ENCODE results near the gene FAM53A. TPM values are rescaled to one million over a fixed set of nuclear protein-coding genes. Genes with fewer than 3 reads are reported as not detected.

Gene FAM53A
- polyA plus RNA-seq, result 1 to 10 TPM; 1.2 to 2.1 (median 1.5) TPM

DNA sequence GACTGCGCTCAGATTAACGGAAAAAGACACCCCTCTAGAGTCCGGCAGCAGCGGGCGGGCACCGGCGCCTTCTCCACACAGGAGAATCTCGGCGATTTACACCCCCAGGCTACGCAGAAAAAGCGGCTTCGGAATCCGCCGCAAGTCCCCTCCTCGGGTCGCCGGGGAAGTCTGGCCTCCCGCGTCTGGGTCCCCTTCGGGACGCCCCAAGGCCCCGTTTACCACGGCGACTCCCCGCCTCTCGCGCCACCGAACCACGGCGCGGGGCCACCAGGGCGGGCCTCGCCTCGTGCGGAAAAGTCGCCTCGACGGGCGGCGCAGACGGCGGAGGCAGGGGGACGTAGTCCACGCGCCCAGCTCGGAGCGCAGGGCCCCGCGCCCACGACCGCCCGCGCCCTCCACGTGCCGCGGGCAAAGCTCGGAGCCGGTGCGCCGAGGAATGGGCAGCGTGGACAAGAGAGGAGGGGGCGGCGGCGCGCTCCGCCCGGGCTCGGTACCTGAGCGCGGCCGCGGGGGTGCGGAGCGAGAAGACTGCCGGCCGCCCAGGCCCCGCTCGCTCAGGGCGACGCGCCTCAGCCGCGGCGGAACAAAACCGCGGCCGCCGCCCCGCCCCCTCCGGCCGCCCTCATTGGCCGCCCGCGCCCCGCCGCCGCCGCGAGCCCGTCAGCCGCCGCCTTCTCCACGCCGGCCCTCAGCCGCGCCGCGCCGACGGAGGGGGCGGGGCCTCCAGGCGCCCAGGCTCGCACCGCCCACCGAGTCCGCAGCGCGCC is at the start of gene FAM53A:
FAM53A (minus strand) TSS at position 578 of the 770 bp plus-strand sequence. CDS start 15,572 bp downstream, outside the sequence.
- H3K27ac ChIP-seq (ENCODE audit: low read depth, low read length), result peak within 1 kb of the TSS; percentile 70
- 0 to 1% (median 0%) methylated on average over 70 to 112 of the region's 118 CpGs for WGBS, 3 donors

DNA sequence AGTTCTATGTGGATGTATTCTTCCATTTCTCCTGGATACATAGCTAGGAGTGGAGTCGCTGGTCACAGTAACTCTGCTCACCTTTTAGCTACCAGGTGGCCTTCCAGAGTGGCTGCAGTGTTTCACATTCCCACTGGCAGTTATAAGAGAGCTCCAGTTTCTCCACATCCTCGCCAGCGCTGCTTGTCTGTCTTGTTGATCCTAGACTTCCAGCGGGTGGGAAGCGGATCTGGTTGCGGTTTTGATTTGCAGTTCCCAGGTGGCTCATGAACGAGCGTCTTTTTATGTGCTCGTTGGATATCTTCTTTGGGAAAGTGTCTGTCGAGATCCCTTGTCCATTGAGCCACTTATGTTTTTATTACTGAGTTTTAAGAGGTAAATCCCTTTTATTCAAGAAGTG is 48.8 kb upstream of the FAM53A start:
- no peak overlapping the region for H3K27ac ChIP-seq (ENCODE audit: low read depth, low read length)
- 95 to 97% (median 97%) methylated on average over 10 of the region's 10 CpGs for WGBS, 3 donors

DNA sequence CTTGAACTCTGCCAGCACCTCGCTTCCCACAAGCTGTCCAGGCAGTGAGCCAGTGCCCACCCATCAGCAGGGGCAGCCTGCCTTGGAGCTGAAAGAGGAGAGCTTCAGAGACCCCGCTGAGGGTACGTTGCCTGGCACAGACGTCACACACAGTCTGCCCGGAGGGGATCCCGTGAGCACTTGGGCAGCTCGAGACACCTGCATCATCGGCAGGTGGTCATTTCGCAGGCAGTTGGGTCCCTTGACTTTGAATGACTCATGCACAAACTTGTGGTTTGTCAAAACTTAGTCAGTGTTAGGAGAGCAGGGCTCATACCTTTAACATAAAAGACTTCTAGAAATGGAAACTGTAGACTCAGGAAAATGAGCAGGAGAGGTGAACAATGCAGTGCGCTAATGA is 47.1 kb upstream of the FAM53A start:
- H3K27ac ChIP-seq (ENCODE audit: low read depth, low read length), result no peak overlapping the region
- WGBS, 3 donors, result 93 to 94% (median 94%) methylated on average over 10 of the region's 10 CpGs

- 92 to 94% (median 94%) methylated on average over 16 of the region's 16 CpGs for WGBS, 3 donors
- no peak overlapping the region for H3K27ac ChIP-seq (ENCODE audit: low read depth, low read length)
Observed at GRCh38 chr4:1730532-1731135, 46.5 kb upstream of the FAM53A start.

GRCh38 chr4:1728061-1728980 is 44.2 kb upstream of the FAM53A start:
- H3K27ac ChIP-seq (ENCODE audit: low read depth, low read length), result no peak overlapping the region
- 78 to 87% (median 80%) methylated on average over 31 of the region's 31 CpGs for WGBS, 3 donors

GRCh38 chr4:1727117-1728031 is 43.3 kb upstream of the FAM53A start:
- 33 to 68% (median 38%) methylated on average over 18 of the region's 18 CpGs for WGBS, 3 donors
- H3K27ac ChIP-seq (ENCODE audit: low read depth, low read length), result no peak overlapping the region

DNA sequence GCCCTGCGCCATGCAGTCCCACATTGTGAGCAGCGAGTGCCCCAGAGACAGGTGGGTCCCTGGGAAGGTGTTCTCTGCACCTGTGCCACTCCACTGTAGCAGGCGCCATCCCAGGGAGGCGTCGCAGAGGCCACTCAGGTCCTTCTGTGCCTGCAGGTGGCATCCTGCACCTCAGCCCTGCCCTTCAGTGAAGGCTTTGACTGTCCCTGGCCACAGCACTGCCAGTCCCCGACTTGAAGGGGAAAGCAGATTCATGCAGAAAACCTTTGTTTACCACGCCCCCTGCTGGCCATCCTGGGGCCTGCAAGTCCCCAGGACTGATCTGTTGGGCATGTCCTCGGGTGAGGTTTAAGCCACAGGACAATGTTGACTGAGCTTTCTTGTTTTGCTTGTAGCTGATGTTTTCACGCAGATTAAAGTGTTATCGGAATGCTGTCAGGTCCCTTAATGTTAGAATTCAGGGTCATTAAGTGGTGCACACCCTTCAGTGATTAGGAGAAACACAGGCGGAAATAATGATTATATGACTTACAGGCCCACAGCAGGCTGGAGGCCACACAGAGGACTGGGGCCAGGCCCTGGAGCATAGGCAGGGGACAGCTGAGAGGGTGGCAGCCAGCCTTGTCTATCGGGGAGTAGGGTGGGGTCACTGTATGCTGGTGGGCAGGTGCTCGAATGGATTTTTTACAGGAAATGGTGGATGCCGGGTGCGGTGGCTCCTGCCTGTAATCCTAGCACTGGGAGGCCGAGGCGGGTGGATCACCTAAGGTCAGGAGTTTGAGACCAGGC is 42.2 kb upstream of the FAM53A start:
- no peak overlapping the region for H3K27ac ChIP-seq (ENCODE audit: low read depth, low read length)
- WGBS, 3 donors, result 52 to 54% (median 53%) methylated on average over 17 of the region's 17 CpGs

DNA sequence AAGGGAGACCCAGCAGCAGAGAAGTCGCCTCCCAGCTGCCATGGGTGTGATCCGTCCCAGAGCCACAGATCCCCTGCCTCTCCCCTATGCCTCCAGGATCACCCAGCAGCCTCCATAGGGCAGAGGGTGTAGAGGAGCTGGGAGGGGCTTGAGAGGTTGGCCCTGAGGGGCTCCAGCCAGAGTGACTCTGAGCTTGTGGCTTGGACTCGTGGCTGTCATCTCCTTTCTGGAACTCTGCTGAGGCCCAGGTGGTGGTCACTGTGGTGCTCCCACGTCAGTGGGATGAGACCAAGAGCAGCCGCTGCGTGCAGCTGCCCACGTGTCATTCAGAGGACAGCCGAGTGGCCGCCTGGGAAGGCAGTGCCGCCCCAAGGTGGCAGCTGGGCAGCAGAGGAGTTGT is 41.4 kb upstream of the FAM53A start:
- H3K27ac ChIP-seq (ENCODE audit: low read depth, low read length), result no peak overlapping the region
- WGBS, 3 donors, result 89 to 95% (median 92%) methylated on average over 10 of the region's 10 CpGs

GRCh38 chr4:1723131-1723801 is 39.2 kb upstream of the FAM53A start:
- H3K27ac ChIP-seq (ENCODE audit: low read depth, low read length), result peak overlapping the region; percentile 6
- 50 to 75% (median 59%) methylated on average over 12 of the region's 12 CpGs for WGBS, 3 donors

GRCh38 chr4:1722551-1723118 is 38.5 kb upstream of the FAM53A start:
- H3K27ac ChIP-seq (ENCODE audit: low read depth, low read length), result no peak overlapping the region
- WGBS, 3 donors, result 43 to 58% (median 44%) methylated on average over 18 of the region's 18 CpGs

- 4 to 6% (median 6%) methylated on average over 44 to 61 of the region's 61 CpGs for WGBS, 3 donors
- H3K27ac ChIP-seq (ENCODE audit: low read depth, low read length), result no peak overlapping the region
Observed at GRCh38 chr4:1721666-1722550, 37.8 kb upstream of the FAM53A start.

DNA sequence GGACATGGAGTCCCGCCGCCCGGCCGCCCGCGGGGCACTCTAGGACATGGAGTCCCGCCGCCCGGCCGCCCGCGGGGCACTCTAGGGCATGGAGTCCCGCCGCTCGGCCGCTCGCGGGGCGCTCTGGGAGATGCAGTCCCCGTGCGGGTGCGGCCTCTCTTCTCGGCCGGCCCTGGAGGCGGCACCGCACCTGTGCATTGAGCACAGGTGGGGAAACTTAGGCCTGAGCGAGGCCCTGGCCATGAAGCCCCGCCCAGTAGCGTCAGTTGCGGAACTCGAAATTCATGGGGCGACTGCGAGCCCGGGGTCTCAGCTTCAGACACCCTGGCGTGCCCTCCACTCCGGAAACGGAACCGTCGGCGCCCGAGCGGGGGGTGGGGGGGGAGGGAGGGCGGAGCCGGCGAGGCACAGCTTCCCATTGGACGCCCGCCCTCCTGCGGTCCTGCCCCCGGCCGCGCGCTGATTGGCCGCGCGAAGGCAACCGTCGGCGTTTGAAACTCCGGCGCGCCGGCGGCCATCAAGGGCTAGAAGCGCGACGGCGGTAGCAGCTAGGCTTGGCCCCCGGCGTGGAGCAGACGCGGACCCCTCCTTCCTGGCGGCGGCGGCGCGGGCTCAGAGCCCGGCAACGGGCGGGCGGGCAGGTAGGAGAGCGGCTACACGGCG is 37.0 kb upstream of the FAM53A start, which contains the start of the genes TACC3 and TMEM129:
TACC3 (plus strand) TSS at position 519 of the 663 bp plus-strand sequence. CDS start 1,901 bp downstream, outside the sequence.
TMEM129 (minus strand) TSS at position 321 of the 663 bp plus-strand sequence. CDS start 486 bp downstream, outside the sequence.
- peak within 1 kb of the TSS; percentile 19 for H3K27ac ChIP-seq (ENCODE audit: low read depth, low read length)
- 0% methylated on average over 43 to 74 of the region's 83 CpGs for WGBS, 3 donors

DNA sequence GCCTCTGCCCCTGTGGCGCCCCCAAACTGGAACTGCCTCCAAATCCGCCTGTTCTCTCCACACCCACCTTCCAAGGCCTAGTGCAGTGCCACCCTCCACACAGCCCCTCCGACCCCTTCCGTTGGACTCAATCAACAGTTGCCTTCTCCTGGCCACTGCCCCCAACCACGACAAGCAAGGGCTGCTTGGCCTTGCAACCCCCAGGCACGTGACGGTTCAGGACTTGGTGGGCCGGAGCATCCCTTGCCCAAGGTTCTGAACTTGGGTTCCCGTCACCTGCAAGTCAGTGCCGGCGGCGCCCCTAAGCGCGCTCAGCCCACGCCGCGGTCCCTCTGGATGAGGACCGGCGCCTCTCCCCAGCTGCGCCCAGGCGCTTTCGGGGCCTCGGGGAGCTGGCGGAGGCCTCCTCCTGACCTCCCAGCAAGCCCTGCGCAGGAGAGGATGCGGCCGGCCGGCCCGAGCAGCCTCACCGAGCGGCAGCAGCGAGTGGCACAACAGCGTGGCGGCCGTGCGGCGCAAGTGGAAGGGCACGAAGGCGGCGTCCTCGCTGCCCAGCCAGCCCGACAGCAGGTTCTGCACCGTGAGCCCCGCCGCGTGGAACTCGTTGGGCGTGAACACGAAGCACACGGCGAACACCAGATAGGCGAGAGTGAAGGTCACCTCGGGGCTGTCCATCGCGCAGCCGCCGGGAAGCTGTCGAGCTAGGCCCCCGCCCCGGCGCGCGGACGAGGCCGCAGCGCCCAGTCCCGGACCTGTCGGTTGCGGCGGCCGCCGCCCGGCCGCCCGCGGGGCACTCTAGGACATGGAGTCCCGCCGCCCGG is 36.3 kb upstream of the FAM53A start:
- H3K27ac ChIP-seq (ENCODE audit: low read depth, low read length), result peak overlapping the region; percentile 19
- 1 to 2% (median 1%) methylated on average over 63 to 79 of the region's 79 CpGs for WGBS, 3 donors
